Limb (tissue), 2 donors: ENCODE results near the gene CTTNBP2NL.
A peak's percentile ranks its signal among the peaks of the same experiment; 100 is the strongest.

Experiments used
- DNase-seq, 2 donors: peaks; one replicate each; pipeline ENCODE4 v3.0.0-alpha.2; 2016; ENCODE audit errors: extremely low spot score in 2 of 2

Gene CTTNBP2NL, protein sequence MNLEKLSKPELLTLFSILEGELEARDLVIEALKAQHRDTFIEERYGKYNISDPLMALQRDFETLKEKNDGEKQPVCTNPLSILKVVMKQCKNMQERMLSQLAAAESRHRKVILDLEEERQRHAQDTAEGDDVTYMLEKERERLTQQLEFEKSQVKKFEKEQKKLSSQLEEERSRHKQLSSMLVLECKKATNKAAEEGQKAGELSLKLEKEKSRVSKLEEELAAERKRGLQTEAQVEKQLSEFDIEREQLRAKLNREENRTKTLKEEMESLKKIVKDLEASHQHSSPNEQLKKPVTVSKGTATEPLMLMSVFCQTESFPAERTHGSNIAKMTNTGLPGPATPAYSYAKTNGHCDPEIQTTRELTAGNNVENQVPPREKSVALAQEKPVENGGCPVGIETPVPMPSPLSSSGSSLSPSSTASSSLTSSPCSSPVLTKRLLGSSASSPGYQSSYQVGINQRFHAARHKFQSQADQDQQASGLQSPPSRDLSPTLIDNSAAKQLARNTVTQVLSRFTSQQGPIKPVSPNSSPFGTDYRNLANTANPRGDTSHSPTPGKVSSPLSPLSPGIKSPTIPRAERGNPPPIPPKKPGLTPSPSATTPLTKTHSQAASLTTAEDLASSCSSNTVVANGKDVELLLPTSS

DNA sequence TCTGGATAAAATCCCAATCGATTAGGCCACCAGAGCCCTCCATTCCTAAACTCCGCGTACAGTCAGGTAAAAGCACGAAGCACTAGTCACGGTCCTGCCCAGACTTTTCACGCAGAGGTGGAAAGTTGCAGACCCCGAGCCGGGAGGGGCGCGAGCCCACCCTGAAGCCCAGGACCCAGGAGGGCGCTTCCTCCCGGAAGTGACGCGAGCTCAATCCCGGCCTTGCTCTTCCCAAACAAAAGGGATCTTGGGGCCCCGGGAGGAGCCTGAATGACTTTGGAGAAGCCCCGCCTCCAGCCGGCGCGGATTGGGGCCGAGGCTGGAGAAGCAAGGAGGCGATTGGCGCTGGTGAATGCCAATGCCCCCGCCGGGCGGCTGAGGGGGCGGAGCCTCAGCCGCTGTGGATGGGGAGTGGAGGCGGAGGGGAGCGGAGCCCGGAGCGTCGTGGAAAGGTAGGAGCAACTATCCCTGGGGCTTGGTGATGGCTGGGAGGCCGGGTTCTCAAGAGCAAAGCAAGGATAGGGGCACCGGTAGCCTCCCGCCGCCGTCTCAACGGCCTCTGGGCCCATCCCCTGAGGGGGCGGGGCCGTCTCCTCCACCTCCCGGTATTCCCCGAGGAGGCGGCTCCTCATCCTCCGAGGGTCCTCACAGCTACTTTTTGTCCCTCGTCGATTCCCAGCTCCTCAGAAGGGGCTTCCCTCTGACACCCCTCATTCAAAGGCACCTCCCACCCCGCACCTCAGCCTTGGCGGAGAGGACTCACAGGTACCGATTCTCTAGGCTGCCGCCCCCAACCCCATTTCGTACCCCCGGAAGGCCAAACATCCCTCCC, at the start of gene CTTNBP2NL:
Gene CTTNBP2NL (plus strand): TSS at position 394 of the 832 bp plus-strand sequence. CDS start 19,952 bp downstream, outside the sequence.
- DNase-seq, result peak; percentile 98

DNA sequence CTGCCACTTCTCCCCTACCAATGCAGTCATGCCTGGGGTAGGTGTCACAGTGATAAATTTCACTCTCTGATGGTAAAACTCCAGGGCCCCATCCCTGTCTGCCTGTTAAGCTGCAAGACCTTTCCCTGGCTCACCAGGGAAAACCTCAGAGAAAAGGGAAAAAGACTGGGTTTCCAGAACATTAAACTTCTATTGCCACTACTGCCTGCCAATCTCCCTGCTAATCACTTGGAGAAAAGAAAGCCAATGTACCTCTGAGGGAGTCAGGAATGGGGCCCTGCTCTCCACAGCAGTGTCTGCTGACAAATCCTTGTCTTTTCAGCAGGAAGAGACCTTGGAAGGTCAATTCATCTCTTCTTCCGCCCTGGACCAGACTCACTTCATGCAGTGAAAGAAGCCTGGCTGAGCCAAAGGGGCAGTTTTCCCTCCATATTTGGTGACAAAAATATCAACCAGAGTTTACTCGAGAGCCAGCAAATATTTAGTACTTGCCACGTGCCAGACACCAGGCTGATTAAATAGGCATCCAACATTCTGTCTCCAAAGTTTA, 49.1 kb upstream of the CTTNBP2NL start:
- no peak for DNase-seq

DNA sequence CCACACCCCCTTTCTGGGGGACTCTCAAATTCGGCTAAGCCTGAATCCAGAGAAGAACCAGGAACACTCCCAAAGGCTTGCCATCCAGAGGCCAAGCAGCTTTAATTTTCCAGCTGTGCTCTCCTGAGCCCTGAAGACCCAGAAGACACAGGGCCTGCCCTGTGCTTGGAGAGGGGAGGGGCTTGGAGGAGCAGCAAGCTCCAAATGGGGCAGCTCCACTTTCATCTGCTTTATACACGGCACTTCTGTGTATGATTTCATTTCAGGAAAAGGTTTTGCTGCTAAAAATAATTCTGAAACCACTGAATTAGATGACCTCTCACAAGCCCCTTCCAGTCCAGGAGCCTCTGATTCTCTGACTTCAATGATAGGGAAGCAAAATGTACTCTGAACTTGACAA, 39.2 kb upstream of the CTTNBP2NL start:
- no peak for DNase-seq

DNA sequence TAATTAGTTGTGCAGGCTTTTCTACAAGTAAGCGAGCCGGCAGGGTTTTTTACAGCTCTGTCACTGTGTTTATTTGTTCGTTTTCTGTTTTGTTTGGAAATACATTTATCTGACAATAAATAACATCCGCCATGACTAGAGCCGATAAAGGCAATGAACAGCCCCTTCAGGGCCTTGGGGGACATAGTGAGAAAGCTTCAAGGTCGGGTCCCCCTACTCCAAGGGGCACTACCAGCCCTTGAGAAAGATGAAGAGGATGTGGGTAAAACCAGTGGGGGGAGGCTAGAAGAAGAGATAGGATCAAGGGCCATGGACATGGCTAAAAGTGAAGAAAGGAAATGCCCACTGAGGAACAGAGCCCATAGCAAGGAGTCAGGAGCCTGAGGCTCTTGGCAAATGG, 38.5 kb upstream of the CTTNBP2NL start:
- DNase-seq, result no peak

DNA sequence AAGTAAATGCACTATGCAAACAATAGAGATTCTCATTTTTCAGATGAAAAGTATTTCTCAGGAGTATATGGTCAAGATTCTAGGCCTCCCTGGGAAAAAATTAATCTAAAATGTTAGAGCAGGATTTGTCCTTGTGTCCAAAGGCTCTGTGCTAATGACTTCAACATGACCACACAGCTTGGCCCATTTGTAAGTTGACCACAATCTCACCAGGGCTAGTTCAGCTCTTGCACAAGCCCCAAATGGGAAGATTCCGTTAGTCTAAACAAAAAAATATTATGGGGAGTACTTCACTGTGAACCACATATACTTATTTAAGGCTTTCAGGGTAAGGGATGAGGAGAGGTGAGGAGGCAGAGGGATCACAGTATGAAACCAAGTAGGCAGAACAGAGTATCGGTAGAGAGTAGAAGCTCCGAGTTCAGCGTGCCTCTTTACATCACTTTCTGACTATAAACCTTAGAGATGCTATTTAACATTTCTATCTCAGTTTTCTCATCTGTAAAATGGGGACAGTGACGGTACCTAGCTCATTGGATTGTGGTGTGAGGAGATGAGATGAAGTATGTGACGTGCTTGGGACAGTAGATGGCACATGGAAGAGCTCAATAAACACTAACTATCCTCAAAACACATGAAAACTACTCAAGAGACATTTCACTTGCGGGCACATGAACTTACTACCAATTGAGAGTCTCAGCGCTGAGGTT, 37.8 kb upstream of the CTTNBP2NL start:
- no peak for DNase-seq

DNA sequence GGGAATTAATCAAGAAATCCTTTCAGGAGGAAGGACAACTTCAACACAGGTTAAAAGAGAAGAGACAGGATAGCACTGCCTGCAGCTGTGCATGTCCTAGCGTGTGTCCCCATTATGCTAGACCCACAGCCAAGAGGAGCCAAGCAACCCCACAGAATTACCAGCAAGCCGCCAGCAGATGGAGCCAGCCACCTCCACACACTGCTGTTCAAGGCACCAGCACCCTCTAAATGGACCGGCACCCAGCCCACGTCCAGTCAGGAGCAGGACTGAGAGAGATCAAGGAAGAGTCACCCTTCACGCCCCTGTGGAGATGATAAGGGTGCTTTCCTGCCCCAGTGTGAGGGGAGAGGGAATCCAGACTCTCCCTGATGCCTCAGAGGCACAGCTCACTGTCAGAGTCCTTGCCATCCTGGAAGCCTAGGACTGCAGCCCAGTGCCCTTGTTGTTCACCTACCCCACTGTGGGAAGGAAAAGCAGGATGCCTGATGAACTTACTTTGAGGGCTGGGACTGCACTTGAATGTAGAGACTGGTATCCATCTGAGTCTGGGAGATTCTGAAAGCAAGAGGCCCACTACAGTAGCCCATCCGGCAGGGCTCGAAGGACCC, 37.1 kb upstream of the CTTNBP2NL start:
- peak; percentile 22 to 63 for DNase-seq

DNA sequence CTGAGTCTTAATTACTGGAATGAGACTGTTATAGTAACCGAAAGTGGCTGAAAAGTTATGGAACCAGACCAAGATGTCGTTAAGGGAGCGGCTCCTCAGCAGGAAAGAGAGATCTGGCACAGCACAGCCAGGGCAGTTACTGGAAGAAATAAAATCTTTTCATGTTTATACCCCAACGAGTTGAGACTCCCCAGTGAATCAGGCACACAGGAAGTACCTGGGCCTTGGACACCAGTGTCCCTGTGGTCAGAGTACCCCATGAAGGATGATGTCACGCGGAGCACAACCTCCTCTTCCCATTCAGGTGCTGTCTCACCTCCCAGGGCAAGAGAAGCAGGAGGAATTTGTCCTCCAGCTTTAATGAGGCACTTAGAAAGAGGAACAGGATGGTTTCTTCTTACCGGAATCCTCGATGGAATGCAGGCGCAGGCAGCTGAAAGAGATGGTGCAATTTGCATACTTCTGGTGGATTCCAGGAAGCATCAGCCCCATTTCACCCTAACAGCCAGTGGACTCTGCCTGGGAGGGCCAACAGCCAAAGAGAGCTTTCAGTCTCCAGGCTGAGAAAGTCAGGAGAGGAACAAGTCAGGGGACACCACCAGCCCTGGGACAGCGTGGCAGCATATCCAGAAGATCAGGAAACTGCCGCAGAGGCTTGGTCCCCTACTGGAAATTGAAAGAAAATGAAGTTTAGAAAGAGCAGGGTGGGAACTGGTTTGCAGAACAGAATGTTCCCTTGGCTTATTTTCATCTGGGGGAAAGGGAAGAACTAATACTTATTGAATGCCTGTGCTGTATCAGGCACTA, 35.9 kb upstream of the CTTNBP2NL start:
- peak in 1 of 2 donors; percentile 5 for DNase-seq

DNA sequence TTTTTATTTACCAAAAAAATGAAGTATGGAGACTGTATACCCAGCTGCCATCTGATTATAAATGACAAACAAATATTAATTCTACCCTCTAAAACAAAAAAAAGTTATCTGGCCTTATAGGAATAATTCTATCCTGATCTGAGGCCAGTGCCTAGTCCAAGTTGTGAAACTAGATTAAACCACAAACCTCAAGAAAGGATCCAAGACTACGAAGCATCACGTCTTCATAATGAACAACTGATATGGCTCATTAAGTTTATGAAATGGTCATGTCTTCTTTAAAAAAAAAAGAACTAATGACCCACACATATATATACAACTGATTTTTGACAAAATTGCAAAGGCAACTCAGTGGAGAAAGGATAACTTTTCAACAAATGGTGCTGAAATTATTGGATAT, 32.4 kb upstream of the CTTNBP2NL start:
- no peak for DNase-seq

DNA sequence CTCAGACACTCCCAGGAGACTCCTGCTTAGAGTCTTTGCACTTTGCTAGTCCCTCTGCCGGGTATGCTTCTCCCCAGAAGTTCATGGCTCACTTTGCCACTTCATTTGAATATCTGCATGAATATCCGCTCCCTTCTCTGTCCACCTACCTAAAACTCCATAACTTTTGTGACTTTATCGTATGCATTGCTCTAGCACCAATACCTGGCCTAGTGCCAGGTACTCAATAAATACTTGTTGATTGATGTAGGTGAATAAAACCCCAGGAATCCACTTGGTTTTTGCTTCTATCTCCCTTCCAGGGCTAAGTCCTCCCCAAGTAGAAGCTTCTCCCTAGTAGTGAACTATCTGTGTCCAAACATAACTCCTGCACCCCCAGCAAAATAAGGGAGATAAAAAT, 27.8 kb upstream of the CTTNBP2NL start:
- DNase-seq, result no peak

DNA sequence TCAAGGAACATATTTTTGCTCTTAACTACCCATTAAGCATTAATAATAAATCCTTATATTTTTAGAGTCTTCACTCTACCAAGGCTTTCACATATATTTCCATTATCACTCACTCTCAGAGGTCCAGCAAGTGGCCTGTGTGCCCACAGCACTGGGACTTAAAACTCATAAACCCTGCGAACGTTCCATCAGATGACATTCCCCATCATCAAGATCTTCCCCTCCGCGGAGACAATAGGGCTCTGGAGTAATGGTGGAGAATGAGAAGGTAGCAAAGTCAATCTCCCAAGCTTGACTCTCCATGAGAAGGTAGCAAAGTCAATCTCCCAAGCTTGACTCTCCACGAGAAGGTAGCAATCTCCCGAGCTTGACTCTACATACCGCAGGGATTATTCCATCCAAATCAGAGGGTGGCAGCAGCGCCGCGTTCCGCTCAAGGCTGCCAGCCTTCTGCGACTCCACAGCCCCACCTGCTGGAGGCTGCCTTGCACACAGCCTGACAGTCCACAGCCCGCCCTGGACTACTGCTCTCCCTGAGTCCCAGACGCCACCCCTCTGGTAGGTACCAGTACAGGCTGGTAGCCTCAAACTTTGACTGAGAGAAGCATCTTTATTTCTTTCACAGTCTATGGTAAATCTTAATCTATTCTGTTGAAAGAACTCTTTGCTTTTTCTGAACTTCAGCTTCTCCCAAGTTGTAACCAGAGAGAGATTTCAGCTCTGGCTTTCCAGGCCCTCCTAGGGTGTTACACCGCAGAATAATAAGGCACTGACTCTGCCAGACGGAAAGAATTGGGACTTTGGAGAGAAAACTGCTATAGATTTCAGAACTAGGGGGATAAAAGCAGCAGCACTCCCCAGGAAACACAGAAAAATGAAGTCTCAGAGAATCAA, 26.4 kb upstream of the CTTNBP2NL start:
- peak; percentile 77 to 89 for DNase-seq

DNA sequence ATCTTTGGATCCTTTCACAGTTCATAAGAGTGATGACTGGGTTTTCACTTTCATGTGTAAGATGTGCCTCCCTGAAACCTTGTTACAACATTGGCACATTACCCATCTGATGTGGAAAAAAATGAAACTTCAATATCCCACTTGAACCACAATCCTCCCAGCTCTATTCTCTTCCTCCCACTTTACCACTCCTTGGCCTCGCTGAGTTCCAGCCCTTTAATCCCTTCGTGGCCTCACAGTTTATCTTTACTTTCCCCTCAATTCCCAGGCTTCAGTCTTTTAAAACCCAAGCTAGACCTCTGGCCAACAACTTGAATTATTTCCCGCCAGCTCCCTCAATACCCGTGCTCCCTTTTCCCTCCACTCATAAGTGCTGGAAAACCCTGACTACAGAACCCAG, 25.0 kb upstream of the CTTNBP2NL start:
- DNase-seq, result no peak

DNA sequence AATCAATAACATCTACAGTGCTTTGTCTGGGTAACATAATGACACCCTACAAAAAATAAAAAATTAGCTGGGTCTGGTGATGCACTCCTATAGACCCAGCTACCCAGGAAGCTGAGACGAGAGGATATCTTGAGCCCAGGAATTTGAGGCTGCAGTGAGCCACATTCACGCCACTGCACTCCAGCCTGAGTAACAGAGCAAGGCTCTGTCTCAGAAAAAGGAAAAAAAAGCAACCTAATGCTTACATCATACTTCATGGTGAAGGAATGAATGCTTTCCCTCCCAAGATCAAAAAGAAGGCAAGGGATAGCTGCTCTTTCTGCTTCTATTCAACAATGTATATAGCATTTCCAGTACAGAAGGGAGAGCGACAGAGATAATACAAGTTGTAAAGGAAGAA, 24.2 kb upstream of the CTTNBP2NL start:
- no peak for DNase-seq

DNA sequence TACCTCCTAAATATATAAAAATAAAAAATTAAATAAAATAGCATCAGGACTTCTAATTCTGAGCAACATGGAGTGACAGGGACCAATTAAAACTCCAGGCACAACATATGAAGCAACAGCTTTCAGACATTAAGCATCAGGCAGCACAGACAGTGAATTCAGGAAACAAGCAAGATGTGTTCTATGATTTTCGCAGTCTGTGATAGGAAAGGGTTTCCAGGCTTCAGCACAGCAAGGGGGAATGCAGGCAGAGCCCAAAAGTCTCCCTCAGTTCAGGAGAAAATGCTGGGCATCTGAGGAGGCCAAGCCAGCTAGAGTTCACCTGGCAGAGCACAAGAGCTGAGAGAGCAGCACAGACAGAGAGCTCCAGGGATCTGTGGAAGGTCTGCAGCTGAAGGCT, 22.2 kb upstream of the CTTNBP2NL start:
- DNase-seq, result no peak

DNA sequence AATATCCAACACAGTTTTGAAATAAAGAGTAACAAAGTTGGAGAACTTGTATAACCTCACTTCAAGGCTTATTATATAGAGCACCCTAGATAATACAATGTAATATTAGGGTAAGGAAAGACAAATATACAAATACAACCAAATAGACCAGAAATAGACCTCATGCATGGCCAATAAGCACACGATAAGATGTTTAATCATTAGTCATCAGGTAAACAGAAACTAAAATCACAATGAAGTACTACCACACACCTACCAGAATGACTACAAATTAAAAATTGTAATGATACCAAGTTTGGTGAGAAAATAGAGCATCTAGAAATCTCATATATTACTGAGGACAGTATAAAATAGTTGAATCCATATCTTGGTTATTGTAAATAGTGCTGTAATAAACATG, 20.3 kb upstream of the CTTNBP2NL start:
- no peak for DNase-seq

DNA sequence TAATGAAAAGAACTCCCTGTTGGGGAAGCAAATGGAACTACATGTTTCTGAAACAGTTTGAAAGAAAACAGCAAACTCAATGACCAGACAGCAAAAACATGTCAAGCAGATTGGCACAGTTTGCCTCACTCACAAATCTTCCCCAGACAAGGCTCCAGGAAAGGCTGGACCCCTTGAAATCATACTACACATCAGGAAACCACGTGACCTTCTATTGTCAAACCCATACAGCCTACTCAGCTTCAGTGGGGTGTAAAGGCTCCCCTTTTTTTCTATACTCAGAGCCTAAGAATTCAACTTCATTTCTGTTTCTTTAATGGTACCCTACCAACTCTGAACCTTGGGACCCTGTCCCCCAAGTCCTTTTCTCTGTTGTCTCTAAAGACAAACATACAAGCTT, 15.7 kb upstream of the CTTNBP2NL start:
- DNase-seq, result no peak

DNA sequence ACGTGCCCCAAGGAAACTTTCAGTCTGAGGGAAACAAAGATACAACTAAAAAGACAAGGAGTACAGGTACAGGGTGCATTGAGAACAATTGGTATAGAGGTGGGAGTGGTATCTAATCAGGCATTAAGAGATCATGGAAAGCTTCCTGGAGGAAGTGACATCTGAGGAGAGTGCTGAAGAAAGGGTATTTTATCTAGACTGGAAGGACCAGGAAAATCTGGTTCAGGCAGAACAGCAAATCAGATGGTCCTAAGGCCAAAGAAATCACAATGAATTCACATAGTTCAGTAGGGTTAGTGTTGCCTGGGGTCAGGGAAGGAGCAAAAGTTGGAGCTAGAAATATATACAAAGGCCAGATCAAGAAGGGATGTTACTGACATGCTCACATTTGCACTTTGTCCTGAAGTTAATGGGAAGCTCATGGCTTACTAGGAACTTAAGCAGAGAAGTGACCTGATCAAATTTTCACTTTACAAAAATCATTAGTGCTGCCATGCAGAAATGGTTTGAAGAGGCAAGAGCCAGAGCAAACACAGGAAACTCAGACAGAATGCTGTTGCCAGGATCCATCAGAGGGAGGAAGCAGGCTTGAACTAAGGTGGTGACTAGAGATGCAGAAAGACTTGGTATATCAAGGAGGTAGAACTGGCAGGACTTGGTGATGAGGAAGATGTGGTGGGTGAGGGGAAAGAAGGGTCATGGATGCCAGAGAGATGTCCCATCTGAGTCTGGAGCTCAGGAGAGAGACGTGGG, 14.5 kb upstream of the CTTNBP2NL start:
- DNase-seq, result no peak

DNA sequence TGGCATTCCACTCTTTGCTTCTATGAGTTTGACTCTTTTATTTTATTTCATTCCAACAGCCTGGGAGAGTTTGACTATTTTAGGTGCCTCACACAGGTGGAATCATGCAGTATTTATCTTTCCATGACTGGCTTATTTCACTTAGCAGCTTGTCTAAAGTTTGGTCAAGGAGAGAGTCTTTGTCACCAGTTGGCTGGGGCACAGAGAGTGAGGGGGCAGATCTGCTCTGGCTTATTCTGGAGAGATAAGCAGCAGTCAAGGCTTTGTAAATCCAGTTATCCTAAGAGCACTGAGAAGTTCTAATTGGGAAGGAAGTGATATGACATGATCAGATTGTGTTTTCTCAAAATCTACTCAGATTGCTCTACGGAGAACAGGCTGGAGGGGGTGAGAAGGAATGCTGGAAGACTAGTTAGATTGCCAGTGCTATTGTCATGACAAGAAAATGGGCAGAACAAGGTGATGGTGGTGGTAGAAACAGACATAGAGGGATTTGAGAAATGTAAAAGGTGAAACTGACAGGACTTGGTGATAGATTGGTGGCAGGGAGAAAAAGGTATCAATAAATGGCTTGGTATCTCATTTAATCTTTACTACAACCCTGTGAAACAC, 12.1 kb upstream of the CTTNBP2NL start:
- DNase-seq, result no peak
